ENCODE measurements around the gene GIMAP6.
"Not testable (repeated sequence)": the region's sequence is repeated elsewhere in the genome, so short reads cannot be mapped to it uniquely, and the experiment has no call there.

GIMAP6 gene

DNA sequence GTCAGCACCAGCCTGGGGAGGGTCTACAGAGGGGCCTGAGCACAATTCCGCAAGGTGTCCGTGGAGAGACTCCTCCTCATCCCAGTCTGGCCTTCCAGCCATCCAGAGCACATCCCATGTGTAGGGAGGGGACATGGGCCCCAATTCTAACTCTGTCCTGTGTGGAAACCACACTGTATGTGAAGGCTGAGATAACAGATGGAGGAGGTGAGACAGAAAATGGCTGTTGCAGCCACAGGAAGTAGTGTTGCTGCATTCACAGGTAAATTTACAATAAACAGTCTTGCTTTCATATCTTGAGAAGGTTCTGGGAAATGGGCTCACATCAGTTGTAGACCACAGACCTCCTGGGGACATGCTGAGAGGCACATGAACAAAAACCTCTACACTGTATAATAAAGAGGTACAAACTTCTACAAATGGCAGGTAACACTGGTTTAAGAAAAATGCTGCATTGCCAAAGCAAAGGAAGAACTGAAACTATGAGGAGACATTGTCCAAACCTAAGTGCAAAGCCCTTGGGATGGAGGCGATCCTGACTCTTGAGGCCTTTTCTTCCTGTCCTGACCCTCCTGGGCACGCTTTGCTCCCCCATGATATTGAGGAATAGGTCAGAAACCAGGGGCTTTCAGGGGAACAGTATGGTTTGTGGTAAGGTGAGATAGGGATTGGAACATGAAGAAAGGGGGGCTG lies 31.8 kb upstream of the GIMAP6 start:
- in situ Hi-C loops (cut with HindIII; ENCODE audit: low pct_unique_long_range_greater_than_20kb, low sequenced_read_pairs), result no loop called here
- DNase-seq (ENCODE audit: low read depth in 1 of 2, low spot score in 1 of 2), result no peak
- TF ChIP-seq JUND (IDR thresholded peaks at IDR 0.05; ENCODE audit: low read depth), result no peak

DNA sequence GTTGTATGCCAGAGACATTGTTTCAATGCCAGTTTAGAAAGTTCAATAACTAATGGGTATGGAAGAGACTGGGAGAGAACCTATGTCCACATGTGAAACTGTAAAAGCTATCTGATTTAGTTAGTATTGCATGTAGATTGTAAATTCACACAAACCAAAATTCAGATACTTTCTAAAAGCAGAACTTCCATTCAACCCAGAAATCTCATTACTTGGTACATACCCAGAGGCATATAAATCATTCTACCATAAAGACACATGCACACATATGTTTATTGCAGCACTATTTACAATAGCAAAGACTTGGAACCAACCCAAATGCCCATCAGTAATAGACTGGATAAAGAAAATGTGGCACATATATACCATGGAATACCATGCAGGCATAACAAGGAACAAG lies 30.6 kb upstream of the GIMAP6 start:
- in situ Hi-C loops (cut with HindIII; ENCODE audit: low pct_unique_long_range_greater_than_20kb, low sequenced_read_pairs); DNase-seq (ENCODE audit: low read depth in 1 of 2, low spot score in 1 of 2): not testable (repeated sequence)

DNA sequence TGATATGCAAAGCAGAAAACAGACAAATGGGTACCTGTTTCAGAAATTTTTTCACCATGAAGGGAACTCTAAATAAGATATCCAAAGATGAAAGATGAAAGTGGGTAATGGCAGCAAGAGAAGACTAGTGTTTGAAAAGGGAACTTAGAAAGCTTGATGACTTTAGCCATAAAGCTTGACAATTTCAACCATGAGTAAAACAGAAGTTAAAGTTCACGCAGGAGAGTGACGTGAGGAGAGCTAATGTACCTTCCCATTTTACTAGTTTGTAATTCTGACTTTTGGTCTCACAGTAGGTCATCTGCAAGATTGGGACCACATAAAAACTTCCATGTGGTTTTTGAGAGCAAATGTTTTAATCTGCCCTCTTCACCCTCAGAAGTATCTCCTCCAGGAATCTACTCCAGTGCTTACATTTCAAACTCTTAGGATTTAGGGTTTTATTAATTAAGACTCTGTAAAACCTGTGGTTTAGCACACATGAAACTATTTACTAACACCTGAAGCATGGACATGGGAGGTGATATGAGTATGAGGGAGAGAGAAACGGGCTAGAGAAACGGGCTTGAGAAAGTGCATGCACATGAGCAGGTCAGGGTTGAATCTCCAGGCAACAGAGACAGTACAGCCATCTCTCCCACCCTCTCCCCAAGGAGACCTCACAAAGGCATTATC lies 28.9 kb upstream of the GIMAP6 start:
- in situ Hi-C loops (cut with HindIII; ENCODE audit: low pct_unique_long_range_greater_than_20kb, low sequenced_read_pairs), result no loop called here
- no peak for TF ChIP-seq JUND (IDR thresholded peaks at IDR 0.05; ENCODE audit: low read depth)
- DNase-seq (ENCODE audit: low read depth in 1 of 2, low spot score in 1 of 2), result no peak

DNA sequence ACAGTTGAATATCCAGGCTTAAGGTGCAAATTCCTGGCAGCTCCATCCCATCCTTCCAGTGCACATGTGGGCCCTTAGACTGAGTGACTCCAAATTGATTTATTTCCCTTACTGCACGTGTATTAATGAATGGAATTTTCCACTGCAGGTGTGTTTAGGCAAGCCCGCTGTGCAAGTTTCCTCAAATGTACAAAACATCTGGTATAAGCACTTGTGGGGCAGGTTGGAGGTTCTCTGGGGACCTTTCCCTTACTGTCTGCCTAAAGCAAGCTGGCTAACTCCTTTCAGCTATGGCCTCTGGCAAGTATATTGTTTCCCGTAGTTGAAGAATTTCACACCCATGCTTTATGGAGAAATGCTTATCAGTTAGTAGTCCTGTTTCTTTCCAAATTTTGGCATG lies 25.3 kb upstream of the GIMAP6 start:
- in situ Hi-C loops (cut with HindIII; ENCODE audit: low pct_unique_long_range_greater_than_20kb, low sequenced_read_pairs), result no loop called here
- TF ChIP-seq JUND (IDR thresholded peaks at IDR 0.05; ENCODE audit: low read depth), result no peak

DNA sequence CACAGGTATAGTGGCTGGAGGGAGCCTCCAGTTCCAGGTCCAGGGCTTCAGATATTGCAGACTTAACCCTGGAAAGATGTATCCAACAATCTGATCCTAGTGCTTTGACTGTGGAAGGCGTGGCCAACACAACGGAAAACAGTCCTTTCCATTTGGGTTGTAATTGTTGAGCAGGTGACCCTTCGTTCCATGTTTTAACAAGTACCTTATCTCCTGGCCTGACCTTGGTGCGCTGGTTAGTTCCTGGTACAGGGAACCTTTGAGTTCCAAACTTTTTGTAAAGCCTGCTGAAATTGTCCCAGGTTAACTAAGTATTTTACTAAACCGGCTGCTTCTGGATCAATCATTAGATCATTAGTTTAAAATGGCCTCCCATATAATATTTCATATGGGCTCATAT lies 23.9 kb upstream of the GIMAP6 start:
- in situ Hi-C loops (cut with HindIII; ENCODE audit: low pct_unique_long_range_greater_than_20kb, low sequenced_read_pairs), result no loop called here
- no peak for TF ChIP-seq JUND (IDR thresholded peaks at IDR 0.05; ENCODE audit: low read depth)
- DNase-seq (ENCODE audit: low read depth in 1 of 2, low spot score in 1 of 2), result no peak

More for the DNA sequence above, 25.3 kb upstream of the GIMAP6 start:
- DNase-seq (ENCODE audit: low read depth in 1 of 2, low spot score in 1 of 2), result no peak

DNA sequence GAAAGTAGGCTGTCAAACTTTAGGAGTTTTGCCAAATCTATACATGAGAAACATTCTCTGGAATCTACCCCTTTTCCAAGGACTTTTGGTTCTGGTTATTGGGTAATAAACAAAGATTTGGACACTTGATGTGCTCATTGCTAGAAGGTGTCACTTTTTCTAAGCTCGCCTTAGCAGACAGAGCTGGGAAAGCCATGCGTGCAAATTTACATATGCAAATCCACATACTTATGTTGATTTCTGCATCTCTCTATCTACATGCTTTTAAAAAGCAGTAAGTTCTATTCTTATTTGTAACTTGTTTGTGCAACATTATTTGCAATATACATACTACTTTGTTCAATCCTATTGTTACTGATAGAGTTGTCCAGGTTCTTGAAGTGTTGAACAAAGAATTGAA lies 22.5 kb upstream of the GIMAP6 start:
- TF ChIP-seq JUND (IDR thresholded peaks at IDR 0.05; ENCODE audit: low read depth), result no peak
- DNase-seq (ENCODE audit: low read depth in 1 of 2, low spot score in 1 of 2), result no peak
- in situ Hi-C loops (cut with HindIII; ENCODE audit: low pct_unique_long_range_greater_than_20kb, low sequenced_read_pairs), result no loop called here

DNA sequence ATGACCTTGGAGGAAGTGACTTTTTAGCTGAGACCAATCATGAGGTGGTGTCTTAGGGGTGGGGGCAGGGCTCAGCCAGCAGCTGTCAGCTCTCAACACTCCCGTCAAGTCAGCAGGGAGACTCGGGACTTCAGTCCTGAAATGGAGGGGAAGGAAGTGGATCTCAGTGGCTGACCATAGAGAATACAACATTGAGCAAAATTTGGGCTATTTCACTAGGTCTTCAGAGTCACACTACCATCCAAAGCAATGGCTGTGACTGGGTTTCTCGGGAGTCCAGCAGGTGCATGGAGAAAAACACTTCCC lies 16.8 kb upstream of the GIMAP6 start:
- DNase-seq (ENCODE audit: low read depth in 1 of 2, low spot score in 1 of 2), result no peak
- TF ChIP-seq JUND (IDR thresholded peaks at IDR 0.05; ENCODE audit: low read depth), result no peak
- in situ Hi-C loops (cut with HindIII; ENCODE audit: low pct_unique_long_range_greater_than_20kb, low sequenced_read_pairs), result no loop called here

DNA sequence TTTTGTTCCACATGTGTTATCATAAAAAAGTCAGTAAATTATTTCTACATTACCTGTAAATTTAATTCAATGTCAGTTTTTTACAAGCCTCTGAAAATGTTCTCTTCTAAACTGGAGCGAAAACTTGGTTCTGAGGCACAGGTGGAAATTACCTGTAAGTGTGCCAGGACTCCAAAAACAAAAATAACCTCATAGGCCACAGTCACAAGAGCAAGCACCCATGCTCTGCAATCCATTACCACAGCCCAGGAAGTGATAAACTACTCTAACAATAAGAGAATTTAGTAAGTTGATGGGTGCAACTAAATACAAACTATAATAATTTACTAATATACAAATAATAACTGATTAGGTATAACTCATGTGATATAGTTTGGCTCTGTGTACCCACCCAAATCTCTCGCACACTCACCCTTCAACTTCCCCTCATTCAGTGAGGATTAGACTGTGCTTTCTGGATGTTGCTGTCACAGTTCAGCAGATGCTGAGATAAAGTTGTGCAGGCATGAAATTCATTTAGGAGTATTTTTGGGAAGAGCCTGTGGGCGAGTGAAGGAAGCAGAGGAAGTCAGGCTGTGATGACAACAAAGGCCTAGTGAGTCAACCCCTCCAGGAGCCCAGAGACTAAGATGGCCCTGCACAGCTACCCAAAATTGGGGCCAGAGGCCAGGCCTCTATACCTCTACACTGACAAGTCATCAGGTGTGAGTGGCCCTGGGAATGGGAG lies 16.3 kb upstream of the GIMAP6 start:
- DNase-seq (ENCODE audit: low read depth in 1 of 2, low spot score in 1 of 2), result no peak
- in situ Hi-C loops (cut with HindIII; ENCODE audit: low pct_unique_long_range_greater_than_20kb, low sequenced_read_pairs), result no loop called here
- no peak for TF ChIP-seq JUND (IDR thresholded peaks at IDR 0.05; ENCODE audit: low read depth)

DNA sequence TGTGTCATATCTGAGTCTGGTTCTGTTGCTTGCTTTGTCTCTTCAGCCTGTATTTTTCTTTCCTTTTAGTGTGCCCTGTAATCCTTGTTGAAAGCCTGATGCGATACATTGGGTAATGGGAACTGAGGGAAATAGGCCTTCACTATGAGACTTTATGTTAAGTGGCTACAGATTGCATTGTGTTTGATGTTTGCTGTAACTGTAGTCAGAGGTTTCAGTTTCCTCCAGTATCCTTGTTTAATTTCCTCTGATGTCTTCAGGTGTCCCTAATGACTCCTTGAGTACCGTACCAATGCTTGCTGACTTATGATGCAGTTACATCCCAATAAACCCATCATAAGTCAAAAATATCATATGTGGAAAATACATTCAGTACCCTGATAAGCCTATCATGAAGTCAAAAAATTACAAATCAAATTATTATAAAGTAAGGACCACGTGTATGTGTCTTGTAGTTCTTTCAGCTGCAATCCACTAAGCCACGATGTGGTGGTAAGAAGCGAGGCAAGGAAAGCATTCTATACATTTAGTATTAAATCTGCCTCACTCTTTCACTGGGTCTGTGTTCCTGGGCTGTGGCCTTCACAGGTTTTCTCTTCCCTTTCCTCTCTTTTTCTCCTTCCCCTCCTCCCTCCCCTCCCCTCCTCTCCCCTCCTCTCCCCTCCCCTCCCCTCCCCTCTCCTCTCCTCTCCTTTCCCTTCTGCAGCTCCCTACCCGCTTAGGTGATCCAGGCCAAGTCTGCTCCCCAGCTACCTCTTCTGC lies 13.3 kb upstream of the GIMAP6 start:
- TF ChIP-seq JUND (IDR thresholded peaks at IDR 0.05; ENCODE audit: low read depth), result no peak
- no peak for DNase-seq (ENCODE audit: low read depth in 1 of 2, low spot score in 1 of 2)
- in situ Hi-C loops (cut with HindIII; ENCODE audit: low pct_unique_long_range_greater_than_20kb, low sequenced_read_pairs), result no loop called here

DNA sequence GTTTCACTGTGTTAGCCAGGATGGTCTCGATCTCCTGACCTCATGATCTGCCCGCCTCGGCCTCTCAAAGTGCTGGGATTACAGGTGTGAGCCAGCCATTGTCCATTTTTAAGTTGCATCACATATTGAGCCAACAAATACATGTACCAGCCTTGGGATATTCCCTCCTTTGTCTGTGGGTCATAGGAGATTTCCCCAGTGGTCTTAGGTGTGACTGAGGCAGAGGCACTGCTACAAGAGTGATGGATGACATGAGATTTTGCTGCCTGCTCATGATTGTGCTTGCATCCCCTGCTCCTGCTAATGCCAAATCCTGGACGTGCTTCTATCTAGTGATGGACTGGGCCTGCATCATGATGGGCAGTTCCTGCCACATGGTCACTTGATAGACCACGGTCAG lies 10.7 kb upstream of the GIMAP6 start:
- in situ Hi-C loops (cut with HindIII; ENCODE audit: low pct_unique_long_range_greater_than_20kb, low sequenced_read_pairs), result no loop called here
- no peak for DNase-seq (ENCODE audit: low read depth in 1 of 2, low spot score in 1 of 2)
- TF ChIP-seq JUND (IDR thresholded peaks at IDR 0.05; ENCODE audit: low read depth), result no peak

DNA sequence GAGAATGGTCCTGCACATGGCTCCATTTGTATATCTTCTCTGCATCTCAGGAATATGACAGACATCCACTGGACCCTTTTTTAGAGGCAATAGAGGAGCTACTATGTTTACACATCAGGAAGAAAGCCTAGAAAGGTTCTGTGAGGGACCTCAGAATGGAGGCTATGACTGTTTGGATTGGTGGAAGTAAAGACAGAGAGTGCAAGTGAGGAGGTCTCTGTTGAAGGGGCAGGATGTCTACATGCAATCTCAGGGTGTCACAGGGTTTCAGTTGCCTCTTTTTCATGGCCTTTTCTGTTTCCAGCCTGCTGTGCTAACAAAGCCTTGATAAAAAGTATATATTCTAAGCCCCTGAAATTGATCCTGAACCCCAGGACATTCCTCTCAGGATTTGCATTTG lies 9.7 kb upstream of the GIMAP6 start:
- no peak for DNase-seq (ENCODE audit: low read depth in 1 of 2, low spot score in 1 of 2)
- TF ChIP-seq JUND (IDR thresholded peaks at IDR 0.05; ENCODE audit: low read depth), result no peak
- in situ Hi-C loops (cut with HindIII; ENCODE audit: low pct_unique_long_range_greater_than_20kb, low sequenced_read_pairs), result no loop called here

DNA sequence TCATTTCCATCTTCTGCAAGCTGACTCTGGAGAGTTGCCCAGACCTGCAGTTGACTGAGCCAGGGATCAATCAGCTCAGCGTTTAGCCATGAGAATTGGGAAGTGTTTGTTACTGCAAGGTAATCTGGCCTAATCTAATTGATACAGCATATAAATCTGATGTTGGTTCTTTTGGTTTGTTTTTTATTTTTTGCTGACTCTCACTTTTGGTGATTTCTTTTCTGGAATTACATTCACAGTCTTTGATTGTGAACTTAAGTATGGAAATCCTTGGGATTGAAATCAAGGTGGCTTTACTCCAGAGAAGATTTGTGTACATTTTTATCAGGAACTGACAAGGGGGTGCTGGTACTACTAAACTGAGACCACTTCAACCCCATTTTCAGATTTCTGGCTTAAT lies 1.7 kb upstream of the GIMAP6 start:
- no peak for DNase-seq (ENCODE audit: low read depth in 1 of 2, low spot score in 1 of 2)
- in situ Hi-C loops (cut with HindIII; ENCODE audit: low pct_unique_long_range_greater_than_20kb, low sequenced_read_pairs), result no loop called here
- TF ChIP-seq JUND (IDR thresholded peaks at IDR 0.05; ENCODE audit: low read depth), result no peak
